K562 (cell line): Measurements from ENCODE around the gene SCGB1C2. TPM values are rescaled to one million over a fixed set of nuclear protein-coding genes. Genes with fewer than 3 reads are reported as not detected.

Experiments
- ATAC-seq: fragments of 200-7000 bp; cut with Tn5 transposase; 3 replicates; pipeline ENCODE4 v1.9.1; 2020; ENCODE audit warnings: moderate library complexity
- BruUV-seq: library from RNA; stranded (reverse); fragments of 400-500 nt; replicated peaks from 2 replicates; lab custom pipeline; 2021; lab: Mats Ljungman, UMichigan
- CTCF ChIA-PET: fragments of 300-600 bp; formaldehyde crosslinking; extraction: SDS; loops from one replicate; lab custom pipeline; 2021; ENCODE audit warnings: low intra/inter-chr PET ratio; lab: Yijun Ruan, JAX
- POLR2A ChIA-PET: fragments of 300-600, 350-650 bp; sonication (Branson Sonifier 250); formaldehyde crosslinking; extraction: SDS; loops from one replicate; lab custom pipeline; 2021; ENCODE audit warnings: antibody characterized with exemption, inconsistent platforms; lab: Yijun Ruan, JAX
- DNase-seq, 4 experiments: peaks; one replicate each; pipeline versions ENCODE4 v3.0.0 to v3.0.0-alpha.2; 2011 to 2018; ENCODE audit warnings: low spot score in 3 of 4, mixed read lengths in 3 of 4; ENCODE audit errors: extremely low read depth in 1 of 4
- FAIRE-seq: peaks from 2 replicates; lab custom pipeline; 2011; peaks lifted over from hg19 to GRCh38; lab: Jason Lieb, UNC
- H2AFZ ChIP-seq: 2 replicates; pipeline ENCODE4 v1.6.0; 2011; ENCODE audit warnings: low read depth, low read length, control low read depth, inconsistent platforms
- H3K27ac ChIP-seq: fragments of 200-600 bp; 3 replicates; pipeline ENCODE4 v1.8.0; 2011; ENCODE audit warnings: low read depth, mild to moderate bottlenecking, control low read depth, inconsistent platforms, low read length, moderate library complexity, mixed read lengths; ENCODE audit errors: extremely low read depth
- H3K27me3 ChIP-seq, 2 experiments: fragments of 300-600 bp in 1 of 2; 2 replicates in 1 of 2; 3 replicates in 1 of 2; pipeline versions ENCODE4 v1.6.0 to v1.8.0; 2011; ENCODE audit warnings: inconsistent platforms in 2 of 2, low read length in 2 of 2, mild to moderate bottlenecking in 1 of 2, mixed read lengths in 1 of 2, moderate library complexity in 1 of 2; ENCODE audit not compliant: control insufficient read depth in 2 of 2, insufficient read depth in 2 of 2
- H3K36me3 ChIP-seq: fragments of 300-600 bp; 3 replicates; pipeline ENCODE4 v1.8.0; 2011; ENCODE audit warnings: mild to moderate bottlenecking, low read length, inconsistent platforms; ENCODE audit not compliant: control insufficient read depth, insufficient read depth
- H3K4me1 ChIP-seq, 2 experiments: fragments of 200-600 bp in 1 of 2; replicated peaks in 1 of 2; 2 replicates in 1 of 2; 3 replicates in 1 of 2; pipeline versions ENCODE4 v1.5.1 to v1.8.0; 2011; ENCODE audit warnings: inconsistent platforms in 2 of 2, low read length in 2 of 2, mild to moderate bottlenecking in 1 of 2, mixed read lengths in 1 of 2, moderate library complexity in 1 of 2; ENCODE audit not compliant: control insufficient read depth in 2 of 2, insufficient read depth in 2 of 2
- H3K4me2 ChIP-seq: 2 replicates; pipeline ENCODE4 v1.6.1; 2011; ENCODE audit warnings: low read length, control low read depth, inconsistent platforms, mixed read lengths; ENCODE audit not compliant: insufficient read depth
- H3K4me3 ChIP-seq: fragments of 200-600 bp; sonication (generic), shearing (Covaris generic); 2 replicates; pipeline ENCODE4 v1.5.1; 2016; ENCODE audit warnings: control low read depth, inconsistent platforms
- H3K79me2 ChIP-seq: fragments of 200-600 bp; 3 replicates; pipeline ENCODE4 v1.8.0; 2011; ENCODE audit warnings: low read length, inconsistent platforms; ENCODE audit not compliant: control insufficient read depth, insufficient read depth
- H3K9ac ChIP-seq, 2 experiments: 2 replicates each; pipeline versions ENCODE4 v1.6.0 to v1.6.1; 2011; ENCODE audit warnings: low read depth in 2 of 2, low read length in 2 of 2, control low read depth in 1 of 2, inconsistent platforms in 1 of 2, mild to moderate bottlenecking in 1 of 2, mixed read lengths in 1 of 2; ENCODE audit not compliant: insufficient read depth in 1 of 2
- H3K9me1 ChIP-seq: one replicate; pipeline ENCODE4 v1.6.0; 2011; ENCODE audit warnings: inconsistent platforms, mild to moderate bottlenecking, low read length, moderate library complexity; ENCODE audit not compliant: control insufficient read depth, insufficient read depth
- H3K9me3 ChIP-seq: replicated peaks from 2 replicates; pipeline ENCODE4 v1.5.1; 2011; ENCODE audit warnings: low read depth, low read length, inconsistent platforms; ENCODE audit not compliant: control insufficient read depth, insufficient read depth
- H4K20me1 ChIP-seq: replicated peaks from 2 replicates; pipeline ENCODE4 v1.6.1; 2011; ENCODE audit warnings: low read length, inconsistent platforms, mixed read lengths; ENCODE audit not compliant: control insufficient read depth, insufficient read depth
- MYNN ChIP-seq, 2 experiments: sonication (generic); formaldehyde crosslinking in 1 of 2; IDR thresholded peaks; 2 replicates each; pipeline versions ENCODE4 v1.5.0 to v1.6.1; 2016 to 2020; ENCODE audit warnings: antibody characterized with exemption in 1 of 2, missing genetic modification reagents in 1 of 2
- NR2C2 ChIP-seq, 2 experiments: fragments of 200-800 bp in 1 of 2; sonication (Bioruptor generic) in 1 of 2; sonication (generic) in 1 of 2; formaldehyde crosslinking in 1 of 2; IDR thresholded peaks; 2 replicates each; pipeline versions ENCODE4 v1.6.1 to v1.8.0; 2016 to 2022; ENCODE audit warnings: mild to moderate bottlenecking in 1 of 2, missing compliant biosample characterization in 1 of 2, missing genetic modification characterization in 1 of 2, missing genetic modification reagents in 1 of 2
- PHF8 ChIP-seq: fragments of 200-600 bp; sonication (generic); IDR thresholded peaks from 2 replicates; pipeline ENCODE4 v1.6.1; 2012; ENCODE audit warnings: mixed run types, mild to moderate bottlenecking, inconsistent platforms, low read length, moderate library complexity, borderline replicate concordance
- PURB ChIP-seq: sonication (generic); formaldehyde crosslinking; IDR thresholded peaks from 2 replicates; pipeline ENCODE4 v1.9.0; 2021; ENCODE audit warnings: low read depth, mild to moderate bottlenecking, missing genetic modification reagents
- SOX6 ChIP-seq: fragments of 450-650 bp; IDR thresholded peaks from 2 replicates; pipeline ENCODE4 v1.6.1; 2014; ENCODE audit warnings: mild to moderate bottlenecking
- ZNF175 ChIP-seq: fragments of 200-800 bp; sonication (Bioruptor generic); IDR thresholded peaks from 2 replicates; pipeline ENCODE4 v1.6.1; 2016; ENCODE audit warnings: low read depth, mild to moderate bottlenecking, missing genetic modification characterization, missing compliant biosample characterization
- WGBS: fragments of 100-300 bp; shearing (Covaris generic); methylation state at CpG from one replicate; pipeline ENCODE4 v1.1.6; 2016; ENCODE audit warnings: low coverage, mixed read lengths; ENCODE audit not compliant: insufficient coverage; ENCODE audit errors: missing lambda C conversion rate; 5-methylcytosine and 5-hydroxymethylcytosine counted together
- in situ Hi-C: fragments of 300-500 bp; cut with MboI; formaldehyde crosslinking; loops from 4 replicates; pipeline ENCODE4 v1.15.0; 2018; ENCODE audit warnings: inconsistent platforms, mixed read lengths
- intact Hi-C: fragments of 100-400 bp; cut with micrococcal nuclease; formaldehyde crosslinking; loops from 2 replicates; pipeline ENCODE4 v1.14.2; 2022
- polyA plus RNA-seq, 8 experiments: library from polyadenylated mRNA; depleted of rRNA in 4 of 8; stranded (reverse) in 5 of 8; unstranded in 3 of 8; fragments of >200 nt; fragmentation: Nextera tagmentation in 2 of 8; fragmentation: Illumina TruSeq in 1 of 8; extraction: Ambion mirVana in 2 of 8; extraction: Trizol in 1 of 8; gene quantifications; 2 replicates each; pipeline versions ENCODE4 v1.2.1 to v1.2.3, GENCODE V29; 2011 to 2014; ENCODE audit warnings: inconsistent platforms in 1 of 8, missing spikeins in 1 of 8
- total RNA-seq, 7 experiments: library from RNA; depleted of rRNA in 6 of 7; stranded (reverse); fragments of >200 nt in 6 of 7; fragmentation: Illumina TruSeq in 2 of 7; extraction: Trizol in 2 of 7; gene quantifications; 2 replicates each; pipeline versions ENCODE4 v1.2.1 to v1.2.3, GENCODE V29; 2011 to 2021; ENCODE audit warnings: low replicate concordance in 1 of 7
- TF ChIP-seq, protein P1 (sequence below): sonication (generic); formaldehyde crosslinking; IDR thresholded peaks from 2 replicates; pipeline ENCODE4 v1.4.0; 2020; ENCODE audit warnings: mild to moderate bottlenecking, missing genetic modification reagents
- TF ChIP-seq, protein P2 (sequence below): fragments of 250-450 bp; sonication (Bioruptor Pico); IDR thresholded peaks from 2 replicates; pipeline ENCODE4 v1.5.0; 2021
- TF ChIP-seq, protein P3 (sequence below): sonication (generic); formaldehyde crosslinking; IDR thresholded peaks from 2 replicates; pipeline ENCODE4 v1.8.1; 2023; ENCODE audit warnings: mild to moderate bottlenecking, missing genetic modification reagents

SCGB1C2 gene
- total and polyA plus RNA-seq, 9 of the 15 experiments (the other 6 are each of a cell fraction or from before 2014, with no cell fraction given) = not detected

DNA sequence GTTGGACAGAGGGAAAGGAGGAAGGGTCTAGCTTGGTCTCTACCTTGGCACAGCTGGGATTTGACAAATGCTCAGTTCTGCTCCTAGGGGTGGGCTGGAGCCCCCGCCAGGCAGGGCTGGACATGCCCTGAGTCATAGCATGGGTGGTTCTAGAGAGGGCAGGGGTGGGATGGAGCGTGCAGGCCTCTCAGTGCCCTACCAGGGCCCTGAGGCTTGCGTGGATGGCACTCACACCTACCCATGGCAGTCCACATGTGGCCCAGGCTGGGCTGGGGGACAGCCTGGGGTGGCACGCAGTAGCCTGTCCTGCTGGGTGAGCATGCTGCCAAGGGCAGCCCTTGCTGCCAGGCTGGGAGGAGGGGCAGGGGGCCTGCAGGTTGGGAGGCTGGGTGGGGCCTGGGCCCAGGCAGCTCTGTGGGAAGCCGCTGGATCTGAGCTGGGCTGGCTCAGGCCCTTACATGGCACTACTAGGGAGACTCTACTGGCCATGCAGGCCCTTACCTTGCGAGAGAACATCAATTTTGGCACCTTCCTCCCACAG lies 32.8 kb downstream of the SCGB1C2 start:
- no TSS peak for BruUV-seq
- H3K4me3 ChIP-seq = no peak overlapping the region
- no peaks in the 10 kb centered on the region for H3K79me2 ChIP-seq
- H3K9ac ChIP-seq = no peak overlapping the region
- H3K9me3 ChIP-seq = no peaks in the 10 kb centered on the region
- DNase-seq = no peak
- FAIRE-seq = no peak
- H3K4me2 ChIP-seq = no peak overlapping the region
- no peaks in the 10 kb centered on the region for H4K20me1 ChIP-seq
- CTCF ChIA-PET = no interaction called here
- no peak overlapping the region for H3K27ac ChIP-seq
- no peak overlapping the region for H2AFZ ChIP-seq
- no peaks in the 10 kb centered on the region for H3K9me1 ChIP-seq
- no peaks in the 10 kb centered on the region for H3K4me1 ChIP-seq
- TF ChIP-seq NR2C2 (CRISPR knock-in tag; IDR thresholded peaks at IDR 0.05) (no peak), NR2C2 (tag; IDR thresholded peaks at IDR 0.05) (no peak), PURB (CRISPR knock-in tag) (no peak), SOX6 (no peak), PHF8 (no peak), MYNN (IDR thresholded peaks at IDR 0.05) (no peak), MYNN (CRISPR knock-in tag; IDR thresholded peaks at IDR 0.05) (no peak), ZNF175 (CRISPR knock-in tag) (no peak)
- TF ChIP-seq, protein P1, sequence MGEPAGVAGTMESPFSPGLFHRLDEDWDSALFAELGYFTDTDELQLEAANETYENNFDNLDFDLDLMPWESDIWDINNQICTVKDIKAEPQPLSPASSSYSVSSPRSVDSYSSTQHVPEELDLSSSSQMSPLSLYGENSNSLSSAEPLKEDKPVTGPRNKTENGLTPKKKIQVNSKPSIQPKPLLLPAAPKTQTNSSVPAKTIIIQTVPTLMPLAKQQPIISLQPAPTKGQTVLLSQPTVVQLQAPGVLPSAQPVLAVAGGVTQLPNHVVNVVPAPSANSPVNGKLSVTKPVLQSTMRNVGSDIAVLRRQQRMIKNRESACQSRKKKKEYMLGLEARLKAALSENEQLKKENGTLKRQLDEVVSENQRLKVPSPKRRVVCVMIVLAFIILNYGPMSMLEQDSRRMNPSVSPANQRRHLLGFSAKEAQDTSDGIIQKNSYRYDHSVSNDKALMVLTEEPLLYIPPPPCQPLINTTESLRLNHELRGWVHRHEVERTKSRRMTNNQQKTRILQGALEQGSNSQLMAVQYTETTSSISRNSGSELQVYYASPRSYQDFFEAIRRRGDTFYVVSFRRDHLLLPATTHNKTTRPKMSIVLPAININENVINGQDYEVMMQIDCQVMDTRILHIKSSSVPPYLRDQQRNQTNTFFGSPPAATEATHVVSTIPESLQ (CRISPR knock-in tag) = no peak
- TF ChIP-seq, protein P2, sequence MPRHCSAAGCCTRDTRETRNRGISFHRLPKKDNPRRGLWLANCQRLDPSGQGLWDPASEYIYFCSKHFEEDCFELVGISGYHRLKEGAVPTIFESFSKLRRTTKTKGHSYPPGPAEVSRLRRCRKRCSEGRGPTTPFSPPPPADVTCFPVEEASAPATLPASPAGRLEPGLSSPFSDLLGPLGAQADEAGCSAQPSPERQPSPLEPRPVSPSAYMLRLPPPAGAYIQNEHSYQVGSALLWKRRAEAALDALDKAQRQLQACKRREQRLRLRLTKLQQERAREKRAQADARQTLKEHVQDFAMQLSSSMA (CRISPR knock-in tag) = no peak
- TF ChIP-seq, protein P3, sequence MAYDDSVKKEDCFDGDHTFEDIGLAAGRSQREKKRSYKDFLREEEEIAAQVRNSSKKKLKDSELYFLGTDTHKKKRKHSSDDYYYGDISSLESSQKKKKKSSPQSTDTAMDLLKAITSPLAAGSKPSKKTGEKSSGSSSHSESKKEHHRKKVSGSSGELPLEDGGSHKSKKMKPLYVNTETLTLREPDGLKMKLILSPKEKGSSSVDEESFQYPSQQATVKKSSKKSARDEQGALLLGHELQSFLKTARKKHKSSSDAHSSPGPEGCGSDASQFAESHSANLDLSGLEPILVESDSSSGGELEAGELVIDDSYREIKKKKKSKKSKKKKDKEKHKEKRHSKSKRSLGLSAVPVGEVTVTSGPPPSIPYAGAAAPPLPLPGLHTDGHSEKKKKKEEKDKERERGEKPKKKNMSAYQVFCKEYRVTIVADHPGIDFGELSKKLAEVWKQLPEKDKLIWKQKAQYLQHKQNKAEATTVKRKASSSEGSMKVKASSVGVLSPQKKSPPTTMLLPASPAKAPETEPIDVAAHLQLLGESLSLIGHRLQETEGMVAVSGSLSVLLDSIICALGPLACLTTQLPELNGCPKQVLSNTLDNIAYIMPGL (CRISPR knock-in tag) = no peak
- in situ Hi-C loops (no loop called here), intact Hi-C loops (no loop called here)
- POLR2A ChIA-PET = no interaction called here
- H3K36me3 ChIP-seq = no peaks in the 10 kb centered on the region
- no peak for ATAC-seq
- 0% methylated on average over 3 of the region's 6 CpGs for WGBS
- H3K27me3 ChIP-seq = peaks cover 0 to 21% of the 10 kb centered on the region in 2 experiments; a peak in 2 of 5 replicates
